ENCODE results near the gene RRP8. TPM values are rescaled to one million over a fixed set of nuclear protein-coding genes. Genes with fewer than 3 reads are reported as not detected.
A peak's percentile ranks its signal among the peaks of the same experiment; 100 is the strongest.

The RRP8 gene
- total and polyA plus RNA-seq, 9 of the 15 experiments (the other 6 are each of a cell fraction or from before 2014, with no cell fraction given) = 5.7 to 47.3 (median 32.6) TPM

DNA sequence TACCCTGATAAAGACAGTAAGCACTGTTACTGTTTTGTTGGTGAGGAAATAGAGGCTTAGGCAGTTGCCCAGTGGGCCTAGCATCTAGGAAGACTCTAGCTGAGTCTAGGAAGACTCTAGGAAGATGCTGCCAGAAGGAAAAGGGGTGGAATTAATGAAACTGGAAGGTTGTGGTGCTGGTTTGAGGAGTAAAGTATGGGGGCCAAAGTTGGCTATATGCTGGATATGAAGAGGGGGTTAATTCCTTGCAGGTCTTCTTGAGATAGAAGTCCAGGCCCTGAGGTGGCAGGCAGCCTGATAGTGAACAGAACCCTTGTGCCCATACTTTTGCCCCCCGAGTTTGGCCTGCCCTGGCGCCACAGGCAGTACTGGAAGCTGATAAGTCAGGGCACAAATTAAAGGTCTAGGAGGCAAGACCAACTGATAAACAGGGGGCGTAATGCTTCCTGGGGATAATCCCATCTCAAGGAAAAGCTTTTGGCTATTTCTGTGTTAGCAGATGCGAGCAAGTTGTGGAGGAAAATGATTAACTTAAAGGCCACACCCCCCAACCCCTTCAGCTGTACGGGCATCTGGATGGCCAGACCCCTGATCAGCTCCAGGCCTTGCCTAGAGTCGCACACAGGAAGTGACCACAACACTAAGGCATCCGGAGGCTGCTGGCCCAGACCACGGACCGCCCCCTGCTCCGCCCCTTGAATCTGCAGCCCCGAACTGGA, 3.2 kb upstream of the RRP8 start (continued):
- TF ChIP-seq SPI1 (IDR thresholded peaks at IDR 0.05; ENCODE audit: borderline replicate concordance, low read depth, low read length) (peak; percentile 49; the same call in 1 of the 2 replicates), STAG1 (CRISPR knock-in tag; IDR thresholded peaks at IDR 0.05; ENCODE audit: borderline replicate concordance) (no peak), ZNF589 (CRISPR knock-in tag; IDR thresholded peaks at IDR 0.05; ENCODE audit: low read depth) (peak; percentile 77; the same call in 1 of the 2 replicates), NELFE (IDR thresholded peaks at IDR 0.05; ENCODE audit: insufficient read depth, insufficient read length) (no peak), TGIF2 (CRISPR knock-in tag; IDR thresholded peaks at IDR 0.05) (no peak), FOXM1 (IDR thresholded peaks at IDR 0.05; ENCODE audit: low read depth) (no peak), FOXM1 (CRISPR knock-in tag; IDR thresholded peaks at IDR 0.05; ENCODE audit: low read depth) (no peak), KDM4B (IDR thresholded peaks at IDR 0.05; ENCODE audit: borderline replicate concordance in 2 of 2, low read depth in 1 of 2) (0 out of 4 replicates have a peak, but pooled peaks of 1 of the 2 experiments have one; percentile 27), MXI1 (IDR thresholded peaks at IDR 0.05; ENCODE audit: low read depth, low read length) (no peak), ZBTB17 (CRISPR knock-in tag; IDR thresholded peaks at IDR 0.05) (no peak), POLR2AphosphoS5 (IDR thresholded peaks at IDR 0.05; ENCODE audit: control insufficient read depth, insufficient read depth, low read depth, low read length) (peak; percentile 62; the same call in 1 of the 2 replicates), ZNF717 (CRISPR knock-in tag; IDR thresholded peaks at IDR 0.05) (no peak), CREM (IDR thresholded peaks at IDR 0.05; ENCODE audit: low read depth) (peak; percentile 70)
- TF ChIP-seq, protein P1, sequence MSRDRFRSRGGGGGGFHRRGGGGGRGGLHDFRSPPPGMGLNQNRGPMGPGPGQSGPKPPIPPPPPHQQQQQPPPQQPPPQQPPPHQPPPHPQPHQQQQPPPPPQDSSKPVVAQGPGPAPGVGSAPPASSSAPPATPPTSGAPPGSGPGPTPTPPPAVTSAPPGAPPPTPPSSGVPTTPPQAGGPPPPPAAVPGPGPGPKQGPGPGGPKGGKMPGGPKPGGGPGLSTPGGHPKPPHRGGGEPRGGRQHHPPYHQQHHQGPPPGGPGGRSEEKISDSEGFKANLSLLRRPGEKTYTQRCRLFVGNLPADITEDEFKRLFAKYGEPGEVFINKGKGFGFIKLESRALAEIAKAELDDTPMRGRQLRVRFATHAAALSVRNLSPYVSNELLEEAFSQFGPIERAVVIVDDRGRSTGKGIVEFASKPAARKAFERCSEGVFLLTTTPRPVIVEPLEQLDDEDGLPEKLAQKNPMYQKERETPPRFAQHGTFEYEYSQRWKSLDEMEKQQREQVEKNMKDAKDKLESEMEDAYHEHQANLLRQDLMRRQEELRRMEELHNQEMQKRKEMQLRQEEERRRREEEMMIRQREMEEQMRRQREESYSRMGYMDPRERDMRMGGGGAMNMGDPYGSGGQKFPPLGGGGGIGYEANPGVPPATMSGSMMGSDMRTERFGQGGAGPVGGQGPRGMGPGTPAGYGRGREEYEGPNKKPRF (IDR thresholded peaks at IDR 0.05; ENCODE audit: low read depth, low read length) = no peak
- TF ChIP-seq, protein P2, sequence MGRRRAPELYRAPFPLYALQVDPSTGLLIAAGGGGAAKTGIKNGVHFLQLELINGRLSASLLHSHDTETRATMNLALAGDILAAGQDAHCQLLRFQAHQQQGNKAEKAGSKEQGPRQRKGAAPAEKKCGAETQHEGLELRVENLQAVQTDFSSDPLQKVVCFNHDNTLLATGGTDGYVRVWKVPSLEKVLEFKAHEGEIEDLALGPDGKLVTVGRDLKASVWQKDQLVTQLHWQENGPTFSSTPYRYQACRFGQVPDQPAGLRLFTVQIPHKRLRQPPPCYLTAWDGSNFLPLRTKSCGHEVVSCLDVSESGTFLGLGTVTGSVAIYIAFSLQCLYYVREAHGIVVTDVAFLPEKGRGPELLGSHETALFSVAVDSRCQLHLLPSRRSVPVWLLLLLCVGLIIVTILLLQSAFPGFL (CRISPR knock-in tag; IDR thresholded peaks at IDR 0.05) = no peak
- TF ChIP-seq, protein P3, sequence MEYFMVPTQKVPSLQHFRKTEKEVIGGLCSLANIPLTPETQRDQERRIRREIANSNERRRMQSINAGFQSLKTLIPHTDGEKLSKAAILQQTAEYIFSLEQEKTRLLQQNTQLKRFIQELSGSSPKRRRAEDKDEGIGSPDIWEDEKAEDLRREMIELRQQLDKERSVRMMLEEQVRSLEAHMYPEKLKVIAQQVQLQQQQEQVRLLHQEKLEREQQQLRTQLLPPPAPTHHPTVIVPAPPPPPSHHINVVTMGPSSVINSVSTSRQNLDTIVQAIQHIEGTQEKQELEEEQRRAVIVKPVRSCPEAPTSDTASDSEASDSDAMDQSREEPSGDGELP (CRISPR knock-in tag; IDR thresholded peaks at IDR 0.05; ENCODE audit: borderline replicate concordance) = peak; percentile 93
- TF ChIP-seq, protein P4, sequence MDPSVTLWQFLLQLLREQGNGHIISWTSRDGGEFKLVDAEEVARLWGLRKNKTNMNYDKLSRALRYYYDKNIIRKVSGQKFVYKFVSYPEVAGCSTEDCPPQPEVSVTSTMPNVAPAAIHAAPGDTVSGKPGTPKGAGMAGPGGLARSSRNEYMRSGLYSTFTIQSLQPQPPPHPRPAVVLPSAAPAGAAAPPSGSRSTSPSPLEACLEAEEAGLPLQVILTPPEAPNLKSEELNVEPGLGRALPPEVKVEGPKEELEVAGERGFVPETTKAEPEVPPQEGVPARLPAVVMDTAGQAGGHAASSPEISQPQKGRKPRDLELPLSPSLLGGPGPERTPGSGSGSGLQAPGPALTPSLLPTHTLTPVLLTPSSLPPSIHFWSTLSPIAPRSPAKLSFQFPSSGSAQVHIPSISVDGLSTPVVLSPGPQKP (CRISPR knock-in tag; IDR thresholded peaks at IDR 0.05) = no peak
- TF ChIP-seq, protein P5, sequence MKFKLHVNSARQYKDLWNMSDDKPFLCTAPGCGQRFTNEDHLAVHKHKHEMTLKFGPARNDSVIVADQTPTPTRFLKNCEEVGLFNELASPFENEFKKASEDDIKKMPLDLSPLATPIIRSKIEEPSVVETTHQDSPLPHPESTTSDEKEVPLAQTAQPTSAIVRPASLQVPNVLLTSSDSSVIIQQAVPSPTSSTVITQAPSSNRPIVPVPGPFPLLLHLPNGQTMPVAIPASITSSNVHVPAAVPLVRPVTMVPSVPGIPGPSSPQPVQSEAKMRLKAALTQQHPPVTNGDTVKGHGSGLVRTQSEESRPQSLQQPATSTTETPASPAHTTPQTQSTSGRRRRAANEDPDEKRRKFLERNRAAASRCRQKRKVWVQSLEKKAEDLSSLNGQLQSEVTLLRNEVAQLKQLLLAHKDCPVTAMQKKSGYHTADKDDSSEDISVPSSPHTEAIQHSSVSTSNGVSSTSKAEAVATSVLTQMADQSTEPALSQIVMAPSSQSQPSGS (CRISPR knock-in tag; IDR thresholded peaks at IDR 0.05) = no peak
- TF ChIP-seq, protein P6, sequence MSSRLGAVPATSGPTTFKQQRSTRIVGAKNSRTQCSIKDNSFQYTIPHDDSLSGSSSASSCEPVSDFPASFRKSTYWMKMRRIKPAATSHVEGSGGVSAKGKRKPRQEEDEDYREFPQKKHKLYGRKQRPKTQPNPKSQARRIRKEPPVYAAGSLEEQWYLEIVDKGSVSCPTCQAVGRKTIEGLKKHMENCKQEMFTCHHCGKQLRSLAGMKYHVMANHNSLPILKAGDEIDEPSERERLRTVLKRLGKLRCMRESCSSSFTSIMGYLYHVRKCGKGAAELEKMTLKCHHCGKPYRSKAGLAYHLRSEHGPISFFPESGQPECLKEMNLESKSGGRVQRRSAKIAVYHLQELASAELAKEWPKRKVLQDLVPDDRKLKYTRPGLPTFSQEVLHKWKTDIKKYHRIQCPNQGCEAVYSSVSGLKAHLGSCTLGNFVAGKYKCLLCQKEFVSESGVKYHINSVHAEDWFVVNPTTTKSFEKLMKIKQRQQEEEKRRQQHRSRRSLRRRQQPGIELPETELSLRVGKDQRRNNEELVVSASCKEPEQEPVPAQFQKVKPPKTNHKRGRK (tag; IDR thresholded peaks at IDR 0.05) = no peak

All from K562 (cell line).